ENCODE data around the gene FOXN3. TPM values are rescaled to one million over a fixed set of nuclear protein-coding genes. Genes with fewer than 3 reads are reported as not detected.
"Not testable (repeated sequence)": the region's sequence is repeated elsewhere in the genome, so short reads cannot be mapped to it uniquely, and the experiment has no call there.

The FOXN3 gene
- polyA plus RNA-seq, 3 donors: 26.9 to 32.0 (median 27.8) TPM

GRCh38 chr14:89136587-89136986, 280.4 kb downstream of the FOXN3 start:
- no peak for DNase-seq

GRCh38 chr14:89134640-89135039, 282.4 kb downstream of the FOXN3 start:
- no peak for DNase-seq

DNA sequence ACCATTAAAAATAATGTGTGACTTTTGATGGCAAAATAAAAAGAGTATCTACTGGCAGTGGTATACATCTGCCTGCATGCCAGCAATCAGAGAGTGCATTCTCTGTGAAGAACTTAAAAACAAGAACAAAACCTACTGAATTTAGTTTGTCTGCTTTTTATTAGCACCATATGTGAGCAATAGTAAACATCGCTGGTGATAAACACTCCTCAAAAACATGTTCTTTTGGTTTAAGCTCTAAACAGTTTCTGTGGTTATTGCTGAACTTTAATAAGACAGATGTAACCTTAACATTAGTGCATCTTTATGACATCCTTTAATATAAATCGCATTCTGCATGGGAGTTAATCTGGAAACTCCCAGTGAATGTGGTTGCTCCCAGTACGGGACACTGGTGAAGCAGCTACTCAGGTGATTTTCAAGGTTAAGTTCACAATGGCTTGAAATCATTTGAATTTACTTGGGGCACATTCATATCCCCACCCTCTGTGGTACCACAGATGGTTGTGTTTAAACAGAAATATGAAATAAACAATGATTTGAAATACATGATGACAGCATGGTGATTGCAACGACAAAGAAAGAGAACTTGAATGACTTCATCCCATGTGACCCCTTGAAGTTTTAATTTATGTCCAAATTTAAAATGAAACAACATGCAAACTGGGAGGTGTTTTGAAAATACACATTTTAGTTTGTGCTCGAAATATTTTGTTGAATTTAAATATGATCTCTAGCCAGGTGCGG, 285.9 kb downstream of the FOXN3 start:
- no peak for DNase-seq

DNA sequence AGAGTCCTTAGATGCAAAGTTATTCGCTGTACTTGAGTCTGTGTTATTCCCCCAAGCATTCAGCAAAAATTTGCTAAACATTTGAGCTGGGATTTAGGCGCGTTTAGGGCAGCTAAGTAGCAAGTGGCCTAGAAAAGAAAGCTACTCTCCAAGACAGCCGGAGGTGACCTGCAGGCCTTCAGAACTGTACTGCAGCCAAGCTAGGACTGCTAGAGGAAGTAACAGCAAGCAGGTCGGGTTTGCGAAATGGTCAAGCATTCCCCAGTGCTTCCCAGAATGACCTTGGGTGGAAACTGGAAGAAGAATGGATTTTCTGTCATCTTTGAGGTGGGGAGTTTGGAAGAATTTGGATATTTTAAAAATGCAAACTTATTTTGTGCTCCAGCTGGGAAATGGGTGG, 287.5 kb downstream of the FOXN3 start:
- no peak for DNase-seq

GRCh38 chr14:89128311-89129026, 288.6 kb downstream of the FOXN3 start:
- DNase-seq: no peak

DNA sequence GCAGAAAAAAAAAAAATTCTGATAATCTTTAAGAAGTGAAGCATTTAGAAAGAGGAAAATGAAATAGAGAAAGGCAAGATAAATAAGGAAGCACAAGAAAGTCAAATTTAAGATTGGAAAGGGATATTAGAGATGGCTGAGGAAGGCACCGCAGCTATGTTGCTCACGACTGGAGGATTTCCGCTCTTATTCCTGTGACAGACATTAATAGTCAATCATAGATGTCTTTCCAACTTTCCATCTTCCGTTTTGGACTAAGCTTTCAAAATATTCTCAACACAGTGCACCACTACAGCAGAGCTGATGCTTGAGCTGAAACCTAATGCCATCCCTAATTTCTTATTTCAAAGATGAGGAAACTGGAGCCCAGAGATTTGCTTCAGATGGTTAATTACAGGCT, 290.6 kb downstream of the FOXN3 start:
- no peak for DNase-seq

DNA sequence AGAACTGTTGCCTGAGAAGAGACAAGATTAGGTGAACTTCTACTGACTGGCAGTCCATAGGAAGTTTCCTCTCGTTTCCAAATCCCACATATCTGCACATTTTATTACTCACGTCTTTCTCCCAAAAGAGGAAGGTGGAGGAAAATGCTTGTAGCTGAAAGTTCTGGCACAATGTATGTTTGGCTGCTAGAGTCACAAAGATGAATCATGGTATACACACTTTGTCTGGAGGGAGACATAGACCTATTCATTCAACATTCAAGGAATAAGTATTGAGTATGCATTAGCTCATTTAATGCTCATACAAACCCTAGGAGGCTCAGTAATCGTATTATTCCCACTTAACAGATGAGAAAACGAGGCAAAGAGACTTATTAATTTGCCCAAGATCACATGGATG, 291.8 kb downstream of the FOXN3 start:
- no peak for DNase-seq

- DNase-seq: no peak
Observed at GRCh38 chr14:89123851-89124250, 293.2 kb downstream of the FOXN3 start.

GRCh38 chr14:89123215-89123614, 293.8 kb downstream of the FOXN3 start:
- no peak for DNase-seq

- DNase-seq: peak; percentile 71
Observed at GRCh38 chr14:89121968-89122620, 294.9 kb downstream of the FOXN3 start.

GRCh38 chr14:89117012-89117411, 300.0 kb downstream of the FOXN3 start:
- DNase-seq: no peak

DNA sequence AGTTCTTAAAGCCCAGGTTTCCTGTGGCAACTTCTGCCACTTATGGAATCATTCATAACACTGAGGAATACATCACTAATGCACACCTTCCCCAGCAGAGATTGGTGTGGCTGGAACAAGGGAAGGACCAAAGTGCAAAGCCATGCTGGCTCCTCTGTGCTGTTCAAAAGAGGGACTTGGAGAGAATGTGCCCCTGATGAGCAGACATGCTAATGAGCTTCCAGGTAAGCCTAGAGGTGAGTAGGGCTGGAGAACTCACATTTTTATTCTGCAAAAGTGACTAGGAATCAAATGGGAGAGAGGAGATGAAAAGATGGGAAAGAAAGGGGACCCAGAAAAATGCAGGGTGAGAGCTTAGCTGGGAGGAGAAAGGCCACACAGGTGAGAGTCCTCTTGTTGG, 302.9 kb downstream of the FOXN3 start:
- DNase-seq: no peak

DNA sequence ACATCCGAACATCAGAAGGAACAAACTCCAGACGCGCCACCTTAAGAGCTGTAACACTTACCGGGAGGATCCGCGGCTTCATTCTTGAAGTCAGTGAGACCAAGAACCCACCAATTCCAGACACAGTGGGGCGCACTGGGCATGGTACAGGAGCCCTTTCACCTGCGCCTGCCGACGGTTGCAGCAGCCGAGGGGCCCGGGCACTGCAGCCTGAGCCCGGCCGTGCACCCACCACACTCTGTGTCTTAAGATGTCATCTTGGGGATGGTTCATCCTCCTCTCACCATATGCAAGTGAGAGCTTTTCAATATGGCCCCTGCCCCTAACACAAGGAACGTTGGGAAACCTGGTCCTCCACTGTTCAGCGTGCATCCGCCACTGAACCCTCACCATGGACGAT, 304.3 kb downstream of the FOXN3 start:
- DNase-seq: no peak

GRCh38 chr14:89111766-89112543, 305.1 kb downstream of the FOXN3 start:
- not testable (repeated sequence) for DNase-seq

GRCh38 chr14:89111232-89111631, 305.8 kb downstream of the FOXN3 start:
- not testable (repeated sequence) for DNase-seq

GRCh38 chr14:89110110-89110509, 306.9 kb downstream of the FOXN3 start:
- DNase-seq: no peak

GRCh38 chr14:89108608-89109007, 308.4 kb downstream of the FOXN3 start:
- DNase-seq: no peak

DNA sequence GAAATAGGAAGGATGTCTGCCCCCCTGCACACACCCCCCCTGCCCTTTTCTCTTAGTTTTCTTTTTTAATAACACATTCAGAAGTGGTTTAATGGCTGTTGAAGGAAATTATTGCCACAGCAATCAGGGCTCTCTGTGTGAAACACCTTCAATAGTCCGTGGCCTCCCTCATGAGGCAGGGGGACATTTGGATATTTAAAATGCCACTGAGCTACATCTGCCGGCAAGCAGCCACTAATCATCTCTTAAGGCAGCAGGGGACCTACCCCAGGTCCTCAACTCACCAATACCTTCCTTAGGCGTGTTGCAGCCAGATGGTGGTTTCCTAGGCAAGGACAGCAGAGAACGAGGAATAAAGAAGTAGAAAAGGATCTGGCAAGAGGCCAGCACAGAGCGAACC, 309.4 kb downstream of the FOXN3 start:
- no peak for DNase-seq
